HepG2 (cell line): ENCODE results near the gene UBR1. TPM values are rescaled to one million over a fixed set of nuclear protein-coding genes. Genes with fewer than 3 reads are reported as not detected.

Source experiments
- ARNTL ChIP-seq: sonication (generic); formaldehyde crosslinking; IDR thresholded peaks from 2 replicates; pipeline ENCODE4 v1.4.0; 2020; ENCODE audit warnings: mild to moderate bottlenecking, missing genetic modification reagents
- CCDC6 ChIP-seq: sonication (generic); formaldehyde crosslinking; IDR thresholded peaks from 2 replicates; pipeline ENCODE4 v1.8.1; 2022; ENCODE audit warnings: mild to moderate bottlenecking, missing genetic modification reagents, moderate library complexity
- FIP1L1 ChIP-seq: fragments of 200-400 bp; formaldehyde crosslinking; IDR thresholded peaks from 2 replicates; pipeline ENCODE4 v1.6.1; 2018; ENCODE audit warnings: low read depth, mild to moderate bottlenecking, low read length, moderate library complexity, borderline replicate concordance; ENCODE audit not compliant: insufficient read depth
- GATA4 ChIP-seq: sonication (generic); IDR thresholded peaks from 2 replicates; pipeline ENCODE4 v1.6.1; 2016; ENCODE audit warnings: antibody characterized with exemption, low read depth, borderline replicate concordance
- JUNB ChIP-seq: sonication (generic); formaldehyde crosslinking; IDR thresholded peaks from 2 replicates; pipeline ENCODE4 v1.8.0; 2022; ENCODE audit warnings: missing genetic modification reagents, mild to moderate bottlenecking, borderline replicate concordance
- KAT2B ChIP-seq: fragments of 150-350 bp; IDR thresholded peaks from 2 replicates; pipeline ENCODE4 v1.6.1; 2014; ENCODE audit warnings: low read depth, low read length, borderline replicate concordance
- KDM6A ChIP-seq: IDR thresholded peaks from 2 replicates; pipeline ENCODE4 v1.6.1; 2016; ENCODE audit warnings: low read depth
- MYNN ChIP-seq: sonication (generic); formaldehyde crosslinking; IDR thresholded peaks from 2 replicates; pipeline ENCODE4 v1.4.0; 2020; ENCODE audit warnings: mild to moderate bottlenecking, low read depth, missing genetic modification reagents
- NR2F2 ChIP-seq: IDR thresholded peaks from 2 replicates; pipeline ENCODE4 v1.6.1; 2012; ENCODE audit warnings: low read depth, inconsistent platforms, borderline replicate concordance
- TBX2 ChIP-seq: sonication (generic); formaldehyde crosslinking; IDR thresholded peaks from 2 replicates; pipeline ENCODE4 v1.5.0; 2020; ENCODE audit warnings: missing genetic modification reagents, mild to moderate bottlenecking, borderline replicate concordance
- ZEB1 ChIP-seq: IDR thresholded peaks from 2 replicates; pipeline ENCODE4 v1.6.1; 2012; ENCODE audit warnings: mild to moderate bottlenecking, low read depth, inconsistent platforms; ENCODE audit not compliant: insufficient replicate concordance
- ZMYM2 ChIP-seq: sonication (generic); formaldehyde crosslinking; IDR thresholded peaks from 2 replicates; pipeline ENCODE4 v1.8.0; 2022; ENCODE audit warnings: mild to moderate bottlenecking, missing genetic modification reagents
- ZNF350 ChIP-seq: sonication (generic); formaldehyde crosslinking; IDR thresholded peaks from 2 replicates; pipeline ENCODE4 v1.4.0; 2020; ENCODE audit warnings: mild to moderate bottlenecking, low read depth, missing genetic modification reagents, borderline replicate concordance
- ZNF724P ChIP-seq: sonication (generic); formaldehyde crosslinking; IDR thresholded peaks from 2 replicates; pipeline ENCODE4 v1.8.0; 2022; ENCODE audit warnings: missing genetic modification reagents, borderline replicate concordance
- ZNF816 ChIP-seq: sonication (generic); formaldehyde crosslinking; IDR thresholded peaks from 2 replicates; pipeline ENCODE4 v1.8.0; 2022; ENCODE audit warnings: missing genetic modification reagents, mild to moderate bottlenecking, borderline replicate concordance
- ZSCAN29 ChIP-seq: sonication (generic); formaldehyde crosslinking; conservative IDR thresholded peaks from 2 replicates; pipeline ENCODE4 v1.4.0; 2020; ENCODE audit warnings: mild to moderate bottlenecking, missing genetic modification reagents
- ZSCAN31 ChIP-seq: sonication (generic); formaldehyde crosslinking; IDR thresholded peaks from 2 replicates; pipeline ENCODE4 v1.5.0; 2020; ENCODE audit warnings: low read depth, mild to moderate bottlenecking, missing genetic modification reagents
- polyA plus RNA-seq, 8 experiments: library from polyadenylated mRNA; depleted of rRNA in 3 of 8; stranded (reverse) in 7 of 8; unstranded in 1 of 8; fragments of >200 nt; fragmentation: Illumina TruSeq in 4 of 8; extraction: Trizol in 4 of 8; gene quantifications; 2 replicates each; pipeline versions ENCODE4 v1.2.1 to v1.2.3, GENCODE V29; 2011 to 2016; ENCODE audit warnings: low read depth in 4 of 8, missing spikeins in 1 of 8, mixed read lengths in 1 of 8; ENCODE audit not compliant: insufficient read depth in 1 of 8
- total RNA-seq, 5 experiments: library from RNA; depleted of rRNA; stranded (reverse); fragments of >200 nt; fragmentation: Illumina TruSeq; extraction: Trizol; gene quantifications; 2 replicates each; pipeline ENCODE4 v1.2.3, GENCODE V29; 2016; ENCODE audit warnings: low read depth in 1 of 5
- TF ChIP-seq, protein P1 (sequence below): sonication (generic); formaldehyde crosslinking; IDR thresholded peaks from 2 replicates; pipeline ENCODE4 v1.5.0; 2020; ENCODE audit warnings: missing genetic modification reagents, mild to moderate bottlenecking, borderline replicate concordance
- TF ChIP-seq, protein P2 (sequence below): sonication (generic); formaldehyde crosslinking; IDR thresholded peaks from 2 replicates; pipeline ENCODE4 v1.5.1; 2020; ENCODE audit warnings: mild to moderate bottlenecking, missing genetic modification reagents
- TF ChIP-seq, protein P3 (sequence below): sonication (generic); formaldehyde crosslinking; IDR thresholded peaks from 2 replicates; pipeline ENCODE4 v1.5.0; 2020; ENCODE audit warnings: mild to moderate bottlenecking, missing genetic modification reagents, borderline replicate concordance
- TF ChIP-seq, protein P4 (sequence below): sonication (generic); formaldehyde crosslinking; IDR thresholded peaks from 2 replicates; pipeline ENCODE4 v1.8.1; 2023; ENCODE audit warnings: mild to moderate bottlenecking, moderate library complexity, missing genetic modification reagents

Gene UBR1
- total and polyA plus RNA-seq, 2 of the 13 experiments (the other 11 are each of a cell fraction or from before 2014, with no cell fraction given), result 6.4 to 18.0 TPM

DNA sequence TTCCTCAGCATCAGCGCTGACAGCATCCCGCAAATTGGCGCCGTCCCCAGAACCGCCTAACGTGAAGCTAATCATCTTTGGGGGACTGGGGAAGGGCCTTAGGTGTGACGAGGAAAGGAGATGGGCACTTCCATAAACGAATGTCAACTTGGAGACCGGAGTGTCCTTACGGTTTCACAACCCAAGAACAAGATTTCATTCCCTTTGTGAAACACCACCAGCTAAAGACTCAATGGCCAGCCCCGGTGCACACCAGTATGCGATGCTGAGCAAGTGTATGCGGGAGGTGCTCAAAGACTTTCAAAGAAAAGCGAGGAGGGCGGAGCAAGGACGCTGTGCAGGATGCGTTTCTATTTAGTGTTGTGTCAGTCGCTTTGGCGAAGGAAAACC is 184.5 kb downstream of the UBR1 start (continued):
- TF ChIP-seq ZSCAN31 (CRISPR knock-in tag) (no peak), KAT2B (no peak), ZNF350 (CRISPR knock-in tag) (no peak), ZSCAN29 (CRISPR knock-in tag) (no peak), JUNB (CRISPR knock-in tag) (no peak), TBX2 (peak; percentile 70), NR2F2 (no peak), CCDC6 (no peak), ZEB1 (no peak), KDM6A (CRISPR knock-in tag) (no peak), FIP1L1 (no peak), ZNF816 (no peak), ARNTL (CRISPR knock-in tag) (no peak), ZNF724P (CRISPR knock-in tag) (no peak), MYNN (CRISPR knock-in tag) (0 out of 2 replicates have a peak, but pooled peaks have one; percentile 14), GATA4 (no peak), ZMYM2 (0 out of 2 replicates have a peak, but pooled peaks have one; percentile 14)
- TF ChIP-seq, protein P1, sequence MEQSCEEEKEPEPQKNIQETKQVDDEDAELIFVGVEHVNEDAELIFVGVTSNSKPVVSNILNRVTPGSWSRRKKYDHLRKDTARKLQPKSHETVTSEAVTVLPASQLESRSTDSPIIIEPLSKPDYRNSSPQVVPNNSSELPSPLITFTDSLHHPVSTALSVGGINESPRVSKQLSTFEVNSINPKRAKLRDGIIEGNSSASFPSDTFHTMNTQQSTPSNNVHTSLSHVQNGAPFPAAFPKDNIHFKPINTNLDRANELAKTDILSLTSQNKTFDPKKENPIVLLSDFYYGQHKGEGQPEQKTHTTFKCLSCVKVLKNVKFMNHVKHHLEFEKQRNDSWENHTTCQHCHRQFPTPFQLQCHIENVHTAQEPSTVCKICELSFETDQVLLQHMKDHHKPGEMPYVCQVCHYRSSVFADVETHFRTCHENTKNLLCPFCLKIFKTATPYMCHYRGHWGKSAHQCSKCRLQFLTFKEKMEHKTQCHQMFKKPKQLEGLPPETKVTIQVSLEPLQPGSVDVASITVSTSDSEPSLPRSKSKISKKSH (CRISPR knock-in tag), result peak; percentile 72
- TF ChIP-seq, protein P2, sequence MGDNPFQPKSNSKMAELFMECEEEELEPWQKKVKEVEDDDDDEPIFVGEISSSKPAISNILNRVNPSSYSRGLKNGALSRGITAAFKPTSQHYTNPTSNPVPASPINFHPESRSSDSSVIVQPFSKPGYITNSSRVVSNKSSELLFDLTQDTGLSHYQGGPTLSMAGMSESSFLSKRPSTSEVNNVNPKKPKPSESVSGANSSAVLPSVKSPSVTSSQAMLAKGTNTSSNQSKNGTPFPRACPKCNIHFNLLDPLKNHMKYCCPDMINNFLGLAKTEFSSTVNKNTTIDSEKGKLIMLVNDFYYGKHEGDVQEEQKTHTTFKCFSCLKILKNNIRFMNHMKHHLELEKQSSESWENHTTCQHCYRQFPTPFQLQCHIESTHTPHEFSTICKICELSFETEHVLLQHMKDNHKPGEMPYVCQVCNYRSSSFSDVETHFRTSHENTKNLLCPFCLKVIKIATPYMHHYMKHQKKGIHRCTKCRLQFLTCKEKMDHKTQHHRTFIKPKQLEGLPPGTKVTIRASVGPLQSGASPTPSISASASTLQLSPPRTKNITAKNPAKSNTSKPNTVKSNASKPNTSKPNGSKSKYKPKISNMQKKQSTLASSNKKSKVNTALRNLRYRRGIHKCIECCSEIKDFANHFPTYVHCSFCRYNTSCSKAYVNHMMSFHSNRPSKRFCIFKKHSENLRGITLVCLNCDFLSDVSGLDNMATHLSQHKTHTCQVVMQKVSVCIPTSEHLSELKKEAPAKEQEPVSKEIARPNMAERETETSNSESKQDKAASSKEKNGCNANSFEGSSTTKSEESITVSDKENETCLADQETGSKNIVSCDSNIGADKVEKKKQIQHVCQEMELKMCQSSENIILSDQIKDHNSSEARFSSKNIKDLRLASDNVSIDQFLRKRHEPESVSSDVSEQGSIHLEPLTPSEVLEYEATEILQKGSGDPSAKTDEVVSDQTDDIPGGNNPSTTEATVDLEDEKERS (CRISPR knock-in tag), result no peak
- TF ChIP-seq, protein P3, sequence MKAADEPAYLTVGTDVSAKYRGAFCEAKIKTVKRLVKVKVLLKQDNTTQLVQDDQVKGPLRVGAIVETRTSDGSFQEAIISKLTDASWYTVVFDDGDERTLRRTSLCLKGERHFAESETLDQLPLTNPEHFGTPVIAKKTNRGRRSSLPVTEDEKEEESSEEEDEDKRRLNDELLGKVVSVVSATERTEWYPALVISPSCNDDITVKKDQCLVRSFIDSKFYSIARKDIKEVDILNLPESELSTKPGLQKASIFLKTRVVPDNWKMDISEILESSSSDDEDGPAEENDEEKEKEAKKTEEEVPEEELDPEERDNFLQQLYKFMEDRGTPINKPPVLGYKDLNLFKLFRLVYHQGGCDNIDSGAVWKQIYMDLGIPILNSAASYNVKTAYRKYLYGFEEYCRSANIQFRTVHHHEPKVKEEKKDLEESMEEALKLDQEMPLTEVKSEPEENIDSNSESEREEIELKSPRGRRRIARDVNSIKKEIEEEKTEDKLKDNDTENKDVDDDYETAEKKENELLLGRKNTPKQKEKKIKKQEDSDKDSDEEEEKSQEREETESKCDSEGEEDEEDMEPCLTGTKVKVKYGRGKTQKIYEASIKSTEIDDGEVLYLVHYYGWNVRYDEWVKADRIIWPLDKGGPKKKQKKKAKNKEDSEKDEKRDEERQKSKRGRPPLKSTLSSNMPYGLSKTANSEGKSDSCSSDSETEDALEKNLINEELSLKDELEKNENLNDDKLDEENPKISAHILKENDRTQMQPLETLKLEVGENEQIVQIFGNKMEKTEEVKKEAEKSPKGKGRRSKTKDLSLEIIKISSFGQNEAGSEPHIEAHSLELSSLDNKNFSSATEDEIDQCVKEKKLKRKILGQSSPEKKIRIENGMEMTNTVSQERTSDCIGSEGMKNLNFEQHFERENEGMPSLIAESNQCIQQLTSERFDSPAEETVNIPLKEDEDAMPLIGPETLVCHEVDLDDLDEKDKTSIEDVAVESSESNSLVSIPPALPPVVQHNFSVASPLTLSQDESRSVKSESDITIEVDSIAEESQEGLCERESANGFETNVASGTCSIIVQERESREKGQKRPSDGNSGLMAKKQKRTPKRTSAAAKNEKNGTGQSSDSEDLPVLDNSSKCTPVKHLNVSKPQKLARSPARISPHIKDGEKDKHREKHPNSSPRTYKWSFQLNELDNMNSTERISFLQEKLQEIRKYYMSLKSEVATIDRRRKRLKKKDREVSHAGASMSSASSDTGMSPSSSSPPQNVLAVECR (CRISPR knock-in tag), result no peak
- TF ChIP-seq, protein P4, sequence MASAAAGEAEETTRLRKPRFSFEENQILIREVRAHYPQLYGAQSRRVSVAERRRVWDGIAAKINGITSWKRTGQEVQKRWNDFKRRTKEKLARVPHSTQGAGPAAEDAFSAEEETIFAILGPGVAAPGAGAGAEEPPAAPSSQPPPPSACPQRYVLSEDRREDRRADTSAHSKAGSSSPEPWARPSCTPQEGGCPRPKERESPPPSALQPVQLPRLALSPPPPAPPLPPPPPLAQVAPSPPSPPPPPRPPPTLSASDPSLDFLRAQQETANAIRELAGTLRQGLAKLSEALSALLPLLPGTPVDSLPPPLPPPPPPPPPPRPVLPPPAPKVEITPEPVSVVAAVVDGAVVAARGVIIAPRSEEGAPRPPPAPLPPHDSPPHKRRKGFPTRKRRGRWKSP (CRISPR knock-in tag), result no peak
